Aorta (tissue), 5 donors: ENCODE measurements around the gene SLC2A3. TPM values are rescaled to one million over a fixed set of nuclear protein-coding genes. Genes with fewer than 3 reads are reported as not detected.
"Not testable (repeated sequence)": the region's sequence is repeated elsewhere in the genome, so short reads cannot be mapped to it uniquely, and the experiment has no call there.

Experiments
- ATAC-seq: fragments of 200-7000 bp; cut with Tn5 transposase; one replicate; pipeline ENCODE4 v1.9.1; 2022; ENCODE audit warnings: moderate library complexity; ENCODE audit not compliant: low FRiP score
- DNase-seq, 2 donors: peaks; one replicate each; pipeline ENCODE4 v3.0.0-alpha.2; 2020
- H3K27ac ChIP-seq, 2 donors: one replicate each; pipeline ENCODE4 v1.5.1; 2013; ENCODE audit warnings: low read length in 2 of 2, mild to moderate bottlenecking in 2 of 2, moderate library complexity in 2 of 2, control low read depth in 1 of 2, inconsistent platforms in 1 of 2, low read depth in 1 of 2
- H3K27me3 ChIP-seq, 2 donors: one replicate each; pipeline ENCODE4 v1.6.1; 2013; ENCODE audit warnings: control low read depth in 1 of 2, low read length in 1 of 2, mild to moderate bottlenecking in 1 of 2, moderate library complexity in 1 of 2; ENCODE audit not compliant: insufficient read depth in 2 of 2, control insufficient read depth in 1 of 2
- H3K36me3 ChIP-seq, 2 donors: one replicate each; pipeline ENCODE4 v1.6.1; 2013; ENCODE audit warnings: control low read depth in 1 of 2, low read length in 1 of 2, mild to moderate bottlenecking in 1 of 2; ENCODE audit not compliant: insufficient read depth in 2 of 2, control insufficient read depth in 1 of 2
- H3K4me1 ChIP-seq, 2 donors: one replicate each; pipeline ENCODE4 v1.6.1; 2013; ENCODE audit warnings: low read length in 2 of 2, control low read depth in 1 of 2, mild to moderate bottlenecking in 1 of 2, moderate library complexity in 1 of 2; ENCODE audit not compliant: insufficient read depth in 2 of 2, control insufficient read depth in 1 of 2
- H3K4me3 ChIP-seq, 2 donors: one replicate each; pipeline ENCODE4 v1.5.1; 2013; ENCODE audit warnings: low read length in 2 of 2, control low read depth in 1 of 2, mild to moderate bottlenecking in 1 of 2
- H3K9me3 ChIP-seq: one replicate; pipeline ENCODE4 v1.6.1; 2013; ENCODE audit warnings: mild to moderate bottlenecking, low read length; ENCODE audit not compliant: control insufficient read depth
- WGBS, 2 donors: extraction: QIAGEN DNeasy Blood & Tissue Kit; methylation state at CpG; one replicate each; pipeline ENCODE4 v1.1.7; 2013; 5-methylcytosine and 5-hydroxymethylcytosine counted together
- intact Hi-C, 2 donors: fragments of 100-400 bp; cut with DNase I; formaldehyde crosslinking; loops; one replicate each; pipeline versions ENCODE4 v1.14.2 to v1.15.0; 2022
- polyA plus RNA-seq, 2 donors: library from polyadenylated mRNA; stranded (reverse); fragments of 200-250 nt; gene quantifications; one replicate each; pipeline ENCODE4 v1.2.3, GENCODE V29; 2013
- total RNA-seq, 2 donors: library from RNA; stranded (reverse); fragmentation: NEBNext Ultra II Directional; extraction: Animal tissue kit (Norgen Biotek cat#: 25700); gene quantifications; one replicate each; pipeline ENCODE4 v1.2.1, GENCODE V29; 2021
- donor health status: healthy with polysubstance abuse.
- donor health status: Bipolar disorder and iron deficiency.
- donor health status: DM: no; HTN: no; CAD: no.
- donor health status: DM: no; HTN: no; CAD: no.
- donor health status: DM: yes; HTN: yes; CAD: no.

SLC2A3 gene
- total and polyA plus RNA-seq, 4 donors = 6.0 to 178 (median 74.8) TPM

- no peak overlapping the region for H3K4me3 ChIP-seq
- no peaks in the 10 kb centered on the region for H3K27me3 ChIP-seq
- WGBS, 2 donors = 86 to 90% methylated on average over 2 of the region's 2 CpGs
- no peaks in the 10 kb centered on the region for H3K36me3 ChIP-seq
- H3K9me3 ChIP-seq = no peaks in the 10 kb centered on the region
- no peak overlapping the region for H3K27ac ChIP-seq
- intact Hi-C loops = no loop called here
- H3K4me1 ChIP-seq = no peaks in the 10 kb centered on the region
- ATAC-seq (no peak), DNase-seq (no peak)
These were observed 4.9 kb upstream of the SLC2A3 start for GRCh38 chr12:7940906-7941305.

- ATAC-seq (no peak), DNase-seq (no peak)
- WGBS, 2 donors = 42 to 44% methylated on average over 4 of the region's 4 CpGs
- intact Hi-C loops = loop anchor here in 1 of 2 donors (2.0 kb wide), 1 partner anchor 21 kb away; no protein-coding TSS in a partner anchor
- Histone ChIP-seq H3K27ac (no peak overlapping the region), H3K36me3 (no peaks in the 10 kb centered on the region), H3K4me3 (no peak overlapping the region), H3K4me1 (peaks cover 0 to 2% of the 10 kb centered on the region in 2 donors), H3K9me3 (no peaks in the 10 kb centered on the region), H3K27me3 (no peaks in the 10 kb centered on the region)
These were observed 2.0 kb upstream of the SLC2A3 start for GRCh38 chr12:7937833-7938506.

- intact Hi-C loops = no loop called here
- Histone ChIP-seq H3K27me3 (no peaks in the 10 kb centered on the region), H3K4me3 (peak overlapping the region; percentile 65 to 79), H3K27ac (no peak overlapping the region), H3K9me3 (no peaks in the 10 kb centered on the region), H3K36me3 (peaks cover 0 to 4% of the 10 kb centered on the region in 2 donors), H3K4me1 (peaks cover 0 to 2% of the 10 kb centered on the region in 2 donors)
- 82 to 85% methylated on average over 16 of the region's 16 CpGs for WGBS, 2 donors
- no peak for DNase-seq
- no peak for ATAC-seq
These were observed 996 bp downstream of the SLC2A3 start for GRCh38 chr12:7934889-7935492.

- Histone ChIP-seq H3K27ac (no peak overlapping the region), H3K36me3 (peaks cover 0 to 4% of the 10 kb centered on the region in 2 donors), H3K9me3 (no peaks in the 10 kb centered on the region), H3K4me3 (peak overlapping the region in 1 of 2 donors; percentile 65), H3K4me1 (peaks cover 0 to 2% of the 10 kb centered on the region in 2 donors), H3K27me3 (no peaks in the 10 kb centered on the region)
- DNase-seq (no peak), ATAC-seq (peak; percentile 29)
- intact Hi-C loops = no loop called here
- 71 to 77% methylated on average over 14 of the region's 14 CpGs for WGBS, 2 donors
These were observed 1.7 kb downstream of the SLC2A3 start for GRCh38 chr12:7934091-7934888.

- Histone ChIP-seq H3K27me3 (no peaks in the 10 kb centered on the region), H3K36me3 (peaks cover 0 to 4% of the 10 kb centered on the region in 2 donors), H3K4me3 (no peak overlapping the region), H3K4me1 (peaks cover 0 to 2% of the 10 kb centered on the region in 2 donors), H3K27ac (no peak overlapping the region), H3K9me3 (no peaks in the 10 kb centered on the region)
- intact Hi-C loops = loop anchor here (2.0 kb wide), 1 partner anchor 62 kb away; no protein-coding TSS in a partner anchor
- peak; percentile 73 to 83 for DNase-seq
- 2 to 4% methylated on average over 7 of the region's 7 CpGs for WGBS, 2 donors
- ATAC-seq = peak; percentile 86
These were observed 2.7 kb downstream of the SLC2A3 start for GRCh38 chr12:7933255-7933726.

GRCh38 chr12:7932599-7933240 is 3.3 kb downstream of the SLC2A3 start:
- H3K27me3 ChIP-seq, H3K36me3 ChIP-seq, H3K9me3 ChIP-seq, DNase-seq, H3K27ac ChIP-seq, H3K4me1 ChIP-seq, ATAC-seq, H3K4me3 ChIP-seq: not testable (repeated sequence)
- WGBS, 2 donors = 73% methylated on average over 11 of the region's 11 CpGs
- intact Hi-C loops = loop anchor here (2.0 kb wide), 1 partner anchor 62 kb away; no protein-coding TSS in a partner anchor

GRCh38 chr12:7929083-7929792 is 6.7 kb downstream of the SLC2A3 start:
- H3K4me3 ChIP-seq = no peak overlapping the region
- no peaks in the 10 kb centered on the region for H3K9me3 ChIP-seq
- ATAC-seq = no peak
- no peak for DNase-seq
- H3K4me1 ChIP-seq = no peaks in the 10 kb centered on the region
- H3K36me3 ChIP-seq = peaks cover 0 to 4% of the 10 kb centered on the region in 2 donors
- H3K27ac ChIP-seq = no peak overlapping the region
- H3K27me3 ChIP-seq = no peaks in the 10 kb centered on the region
- WGBS, 2 donors = 69 to 72% methylated on average over 8 of the region's 8 CpGs
- intact Hi-C loops = no loop called here

GRCh38 chr12:7927470-7927869 is 8.5 kb downstream of the SLC2A3 start:
- peaks cover 0 to 8% of the 10 kb centered on the region in 2 donors for H3K36me3 ChIP-seq
- no peaks in the 10 kb centered on the region for H3K9me3 ChIP-seq
- intact Hi-C loops = no loop called here
- no peak overlapping the region for H3K27ac ChIP-seq
- DNase-seq = peak in 1 of 2 donors; percentile 31
- 96 to 97% methylated on average over 4 of the region's 4 CpGs for WGBS, 2 donors
- no peaks in the 10 kb centered on the region for H3K4me1 ChIP-seq
- no peaks in the 10 kb centered on the region for H3K27me3 ChIP-seq
- no peak overlapping the region for H3K4me3 ChIP-seq
- ATAC-seq = no peak
